Fibroblast of lung (primary cell): ENCODE measurements around the gene CLASP2. TPM values are rescaled to one million over a fixed set of nuclear protein-coding genes. Genes with fewer than 3 reads are reported as not detected.

Source experiments
- DNase-seq, 2 donors: peaks; one replicate each; pipeline versions ENCODE4 v3.0.0 to v3.0.0-alpha.2; 2010; ENCODE audit warnings: low read depth in 2 of 2
- H2AFZ ChIP-seq: 2 replicates; pipeline ENCODE4 v1.5.1; 2012; ENCODE audit warnings: low read length, control low read depth, inconsistent platforms
- H3K27ac ChIP-seq: 2 replicates; pipeline ENCODE4 v1.5.1; 2011; ENCODE audit warnings: low read length, control low read depth; ENCODE audit not compliant: insufficient read depth
- H3K27me3 ChIP-seq: 2 replicates; pipeline ENCODE4 v1.5.1; 2011; ENCODE audit warnings: mild to moderate bottlenecking, low read length; ENCODE audit not compliant: control insufficient read depth, insufficient read depth
- H3K36me3 ChIP-seq: 2 replicates; pipeline ENCODE4 v1.5.1; 2011; ENCODE audit warnings: low read length; ENCODE audit not compliant: control insufficient read depth, insufficient read depth
- H3K4me1 ChIP-seq: 2 replicates; pipeline ENCODE4 v1.5.1; 2011; ENCODE audit warnings: low read length; ENCODE audit not compliant: control insufficient read depth, insufficient read depth; ENCODE audit errors: extremely low read depth
- H3K4me2 ChIP-seq: 2 replicates; pipeline ENCODE4 v1.5.1; 2011; ENCODE audit warnings: low read length, control low read depth; ENCODE audit not compliant: insufficient read depth; ENCODE audit errors: extremely low read depth
- H3K4me3 ChIP-seq, 4 experiments: fragments of 200-600 bp in 1 of 4; sonication (generic) in 1 of 4; replicated peaks in 1 of 4; 2 replicates each; pipeline ENCODE4 v1.5.1; 2011 to 2016; ENCODE audit warnings: low read length in 4 of 4, low read depth in 3 of 4, mild to moderate bottlenecking in 3 of 4, control low read depth in 2 of 4, inconsistent platforms in 1 of 4, mixed read lengths in 1 of 4; ENCODE audit not compliant: insufficient read depth in 1 of 4; ENCODE audit errors: control extremely low read depth in 1 of 4
- H3K79me2 ChIP-seq: 2 replicates; pipeline ENCODE4 v1.5.1; 2012; ENCODE audit warnings: mild to moderate bottlenecking, low read length, inconsistent platforms; ENCODE audit not compliant: control insufficient read depth, insufficient read depth
- H3K9ac ChIP-seq: 2 replicates; pipeline ENCODE4 v1.5.1; 2011; ENCODE audit warnings: mild to moderate bottlenecking, low read length, control low read depth; ENCODE audit not compliant: insufficient read depth
- H3K9me3 ChIP-seq: 2 replicates; pipeline ENCODE4 v1.5.1; 2012; ENCODE audit warnings: low read depth, low read length; ENCODE audit not compliant: control insufficient read depth, insufficient read depth
- H4K20me1 ChIP-seq: 2 replicates; pipeline ENCODE4 v1.5.1; 2011; ENCODE audit warnings: low read length; ENCODE audit not compliant: control insufficient read depth, insufficient read depth; ENCODE audit errors: extremely low read depth
- EZH2 ChIP-seq: IDR thresholded peaks from 2 replicates; pipeline ENCODE4 v1.5.1; 2012; ENCODE audit warnings: low read length, control low read depth, mild to moderate bottlenecking; ENCODE audit errors: missing control alignments
- polyA plus RNA-seq, 2 donors: library from polyadenylated mRNA; depleted of rRNA in 1 of 2; stranded (reverse) in 1 of 2; unstranded in 1 of 2; fragments of >200 nt; gene quantifications; 2 replicates each; pipeline ENCODE4 v1.2.1, GENCODE V29; 2011 to 2012; ENCODE audit warnings: missing spikeins in 1 of 2
- total RNA-seq: library from RNA; depleted of rRNA; stranded (reverse); fragments of >200 nt; gene quantifications from 2 replicates; pipeline ENCODE4 v1.2.1, GENCODE V29; 2014
- TF ChIP-seq, protein P1 (sequence below), 2 donors: IDR thresholded peaks in 1 of 2; conservative IDR thresholded peaks in 1 of 2; 1 replicate in 1 of 2; 2 replicates in 1 of 2; pipeline ENCODE4 v1.5.1; 2011 to 2012; ENCODE audit warnings: low read length in 2 of 2, control low read depth in 1 of 2, inconsistent platforms in 1 of 2, low read depth in 1 of 2, mild to moderate bottlenecking in 1 of 2

The CLASP2 gene
- total and polyA plus RNA-seq, 2 donors (not counting 1 experiment from before 2014, with no cell fraction given): 31.8 to 62.6 TPM

DNA sequence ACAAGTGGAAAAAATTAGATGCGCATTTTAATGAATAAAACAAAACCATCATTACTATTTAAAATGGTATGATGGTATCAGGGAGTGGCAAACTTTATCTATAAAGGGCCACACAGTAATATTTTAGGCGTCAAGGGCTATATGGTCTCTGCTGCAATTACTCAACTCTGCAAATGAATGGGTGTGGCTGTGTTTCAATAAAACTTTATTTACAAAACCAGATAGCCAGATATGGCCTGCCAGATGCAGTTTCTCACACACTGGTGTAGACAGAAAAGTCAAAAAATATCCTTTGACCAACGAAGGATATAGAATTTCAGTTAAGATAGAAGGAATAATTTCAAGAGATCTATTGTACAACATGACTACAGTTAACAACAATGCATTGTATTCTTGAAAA lies 83.8 kb downstream of the CLASP2 start:
- Histone ChIP-seq H3K36me3 (no peaks in the 10 kb centered on the region), H3K9me3 (no peaks in the 10 kb centered on the region), H2AFZ (no peak overlapping the region), H3K4me1 (peaks cover 2% of the 10 kb centered on the region), H3K27me3 (no peaks in the 10 kb centered on the region), H3K4me3 (no peak overlapping the region), H3K4me2 (no peak overlapping the region), H3K9ac (no peak overlapping the region), H3K79me2 (no peaks in the 10 kb centered on the region), H3K27ac (no peak overlapping the region), H4K20me1 (no peaks in the 10 kb centered on the region)
- TF ChIP-seq, protein P1, sequence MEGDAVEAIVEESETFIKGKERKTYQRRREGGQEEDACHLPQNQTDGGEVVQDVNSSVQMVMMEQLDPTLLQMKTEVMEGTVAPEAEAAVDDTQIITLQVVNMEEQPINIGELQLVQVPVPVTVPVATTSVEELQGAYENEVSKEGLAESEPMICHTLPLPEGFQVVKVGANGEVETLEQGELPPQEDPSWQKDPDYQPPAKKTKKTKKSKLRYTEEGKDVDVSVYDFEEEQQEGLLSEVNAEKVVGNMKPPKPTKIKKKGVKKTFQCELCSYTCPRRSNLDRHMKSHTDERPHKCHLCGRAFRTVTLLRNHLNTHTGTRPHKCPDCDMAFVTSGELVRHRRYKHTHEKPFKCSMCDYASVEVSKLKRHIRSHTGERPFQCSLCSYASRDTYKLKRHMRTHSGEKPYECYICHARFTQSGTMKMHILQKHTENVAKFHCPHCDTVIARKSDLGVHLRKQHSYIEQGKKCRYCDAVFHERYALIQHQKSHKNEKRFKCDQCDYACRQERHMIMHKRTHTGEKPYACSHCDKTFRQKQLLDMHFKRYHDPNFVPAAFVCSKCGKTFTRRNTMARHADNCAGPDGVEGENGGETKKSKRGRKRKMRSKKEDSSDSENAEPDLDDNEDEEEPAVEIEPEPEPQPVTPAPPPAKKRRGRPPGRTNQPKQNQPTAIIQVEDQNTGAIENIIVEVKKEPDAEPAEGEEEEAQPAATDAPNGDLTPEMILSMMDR (conservative IDR thresholded peaks at IDR 0.05 in 1 of 2, IDR thresholded peaks at IDR 0.05 in 1 of 2; ENCODE audit: low read depth in 1 of 2, low read length in 2 of 2): no peak
- no peak for TF ChIP-seq EZH2
- no peak for DNase-seq

DNA sequence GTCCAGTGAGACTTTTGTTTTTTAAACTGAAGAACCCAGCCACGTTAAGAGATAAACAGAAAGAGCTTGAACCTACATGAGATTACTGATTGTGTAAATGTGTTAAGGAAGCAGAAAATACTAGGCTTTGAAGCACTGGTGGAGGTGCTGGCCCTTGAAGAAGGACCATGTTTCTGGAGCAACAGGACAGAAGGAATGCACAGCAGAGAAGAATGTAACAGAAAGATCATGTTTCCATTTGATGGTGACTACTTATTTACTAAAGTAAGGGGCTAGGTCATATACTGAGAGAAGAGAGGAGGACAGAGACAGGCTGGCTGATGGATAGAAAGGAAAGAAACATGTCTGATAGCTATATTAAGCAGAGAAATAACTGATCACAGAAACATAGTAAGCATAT lies 88.8 kb downstream of the CLASP2 start:
- H3K79me2 ChIP-seq: no peaks in the 10 kb centered on the region
- DNase-seq: no peak
- H3K27ac ChIP-seq: no peak overlapping the region
- no peaks in the 10 kb centered on the region for H4K20me1 ChIP-seq
- no peaks in the 10 kb centered on the region for H3K36me3 ChIP-seq
- no peaks in the 10 kb centered on the region for H3K4me1 ChIP-seq
- no peak overlapping the region for H3K9ac ChIP-seq
- TF ChIP-seq, protein P1 (conservative IDR thresholded peaks at IDR 0.05 in 1 of 2, IDR thresholded peaks at IDR 0.05 in 1 of 2; ENCODE audit: low read depth in 1 of 2, low read length in 2 of 2): no peak
- TF ChIP-seq EZH2: no peak
- H3K4me2 ChIP-seq: no peak overlapping the region
- no peak overlapping the region for H2AFZ ChIP-seq
- no peaks in the 10 kb centered on the region for H3K27me3 ChIP-seq
- H3K9me3 ChIP-seq: no peaks in the 10 kb centered on the region
- no peak overlapping the region for H3K4me3 ChIP-seq

DNA sequence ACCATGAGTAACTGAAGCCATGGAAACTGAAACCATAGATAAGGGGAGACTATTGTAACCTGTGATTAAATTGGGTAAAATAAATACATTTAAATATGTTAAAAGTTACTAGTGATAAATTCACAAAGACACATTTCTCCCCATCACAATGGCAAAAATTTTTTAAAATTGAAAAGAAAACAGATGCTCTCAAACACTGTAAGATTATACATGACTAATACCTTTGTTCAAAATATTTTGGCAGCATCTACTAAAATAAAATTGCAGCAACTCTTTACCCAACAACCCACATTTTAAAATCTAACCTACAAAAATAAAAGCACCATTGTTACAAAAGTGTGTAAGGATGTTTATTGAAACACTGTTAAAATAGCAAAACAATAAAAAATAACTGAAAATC lies 93.3 kb downstream of the CLASP2 start:
- Histone ChIP-seq H3K27me3 (no peaks in the 10 kb centered on the region), H3K4me2 (no peak overlapping the region), H3K9me3 (no peaks in the 10 kb centered on the region), H3K79me2 (no peaks in the 10 kb centered on the region), H2AFZ (no peak overlapping the region), H3K4me3 (no peak overlapping the region), H4K20me1 (no peaks in the 10 kb centered on the region), H3K36me3 (no peaks in the 10 kb centered on the region), H3K27ac (no peak overlapping the region), H3K9ac (no peak overlapping the region), H3K4me1 (no peaks in the 10 kb centered on the region)
- no peak for TF ChIP-seq EZH2
- TF ChIP-seq, protein P1 (conservative IDR thresholded peaks at IDR 0.05 in 1 of 2, IDR thresholded peaks at IDR 0.05 in 1 of 2; ENCODE audit: low read depth in 1 of 2, low read length in 2 of 2): no peak
- DNase-seq: no peak
